ENCODE measurements around the gene PGM3.
"Not testable (repeated sequence)": the region's sequence is repeated elsewhere in the genome, so short reads cannot be mapped to it uniquely, and the experiment has no call there.

PGM3 gene, protein sequence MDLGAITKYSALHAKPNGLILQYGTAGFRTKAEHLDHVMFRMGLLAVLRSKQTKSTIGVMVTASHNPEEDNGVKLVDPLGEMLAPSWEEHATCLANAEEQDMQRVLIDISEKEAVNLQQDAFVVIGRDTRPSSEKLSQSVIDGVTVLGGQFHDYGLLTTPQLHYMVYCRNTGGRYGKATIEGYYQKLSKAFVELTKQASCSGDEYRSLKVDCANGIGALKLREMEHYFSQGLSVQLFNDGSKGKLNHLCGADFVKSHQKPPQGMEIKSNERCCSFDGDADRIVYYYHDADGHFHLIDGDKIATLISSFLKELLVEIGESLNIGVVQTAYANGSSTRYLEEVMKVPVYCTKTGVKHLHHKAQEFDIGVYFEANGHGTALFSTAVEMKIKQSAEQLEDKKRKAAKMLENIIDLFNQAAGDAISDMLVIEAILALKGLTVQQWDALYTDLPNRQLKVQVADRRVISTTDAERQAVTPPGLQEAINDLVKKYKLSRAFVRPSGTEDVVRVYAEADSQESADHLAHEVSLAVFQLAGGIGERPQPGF

DNA sequence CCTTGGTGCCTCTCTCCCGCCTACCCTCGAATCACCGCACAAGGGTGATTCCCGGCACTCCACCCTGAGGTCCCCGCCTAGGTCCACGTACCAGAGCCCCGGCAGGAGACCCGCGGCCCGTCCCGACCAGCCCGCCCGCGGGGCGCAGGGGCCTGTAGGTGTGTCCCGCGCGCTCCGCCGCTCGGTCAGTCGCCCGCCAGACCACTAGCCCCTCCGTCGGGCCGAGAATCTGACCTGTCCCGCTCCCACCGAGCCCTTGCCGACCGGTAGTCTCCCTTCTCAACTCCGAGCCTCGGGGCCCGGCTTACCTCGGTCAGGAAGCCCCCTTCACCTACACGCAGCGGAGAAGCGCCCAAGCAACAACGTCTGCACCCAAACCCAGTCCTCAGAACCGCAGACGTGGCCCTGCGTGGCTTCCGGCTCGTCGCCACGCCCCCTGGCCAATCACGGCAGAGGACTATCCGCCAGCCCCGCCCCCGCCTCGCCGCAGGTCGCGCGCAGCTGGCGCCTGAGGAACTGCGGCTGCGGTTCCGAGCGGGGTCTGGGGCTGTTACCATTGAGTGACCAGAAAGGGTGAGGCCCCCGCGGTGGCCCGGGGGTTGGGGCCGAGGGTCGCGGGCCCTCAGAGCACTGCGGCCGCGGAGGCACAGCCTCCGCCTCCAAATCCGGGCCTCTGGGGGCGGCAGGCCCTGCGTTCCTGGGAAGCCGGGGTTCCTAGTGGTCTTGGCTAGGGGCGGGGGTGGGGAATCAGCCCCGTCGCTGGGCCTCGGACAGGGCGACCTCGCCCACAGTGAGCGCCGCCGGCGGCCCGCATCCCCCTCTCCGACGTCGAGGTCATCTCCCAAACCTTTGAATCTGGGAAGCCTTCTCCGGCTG, at the start of gene PGM3, which contains the start of gene RWDD2A:
Gene PGM3 (minus strand): TSS at position 395 of the 876 bp plus-strand sequence. CDS start 2,253 bp downstream, outside the sequence.
Gene RWDD2A (plus strand): TSS at position 487 of the 876 bp plus-strand sequence. CDS start 1,095 bp downstream, outside the sequence.
- DNase-seq (ENCODE audit: low read depth) = no peak

DNA sequence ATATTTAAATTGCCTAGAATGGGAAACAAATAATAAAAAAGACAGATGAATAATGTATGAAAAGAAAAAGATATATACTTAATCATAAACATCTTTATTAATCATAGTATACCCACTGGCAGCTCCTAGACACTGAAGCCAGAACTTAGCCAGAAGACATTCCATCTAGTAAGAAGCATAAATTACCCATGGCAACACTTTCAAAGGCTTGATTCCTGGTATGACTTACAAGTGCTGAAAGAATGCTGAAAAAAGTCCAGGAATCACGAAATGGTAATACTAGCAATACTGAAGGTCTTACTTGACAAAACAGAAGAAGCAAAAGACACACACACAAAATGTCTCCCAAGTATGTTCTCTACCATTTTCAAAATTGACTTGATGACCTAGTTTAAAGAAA, 38.1 kb upstream of the PGM3 start:
- peak; percentile 60 for DNase-seq (ENCODE audit: low read depth)

DNA sequence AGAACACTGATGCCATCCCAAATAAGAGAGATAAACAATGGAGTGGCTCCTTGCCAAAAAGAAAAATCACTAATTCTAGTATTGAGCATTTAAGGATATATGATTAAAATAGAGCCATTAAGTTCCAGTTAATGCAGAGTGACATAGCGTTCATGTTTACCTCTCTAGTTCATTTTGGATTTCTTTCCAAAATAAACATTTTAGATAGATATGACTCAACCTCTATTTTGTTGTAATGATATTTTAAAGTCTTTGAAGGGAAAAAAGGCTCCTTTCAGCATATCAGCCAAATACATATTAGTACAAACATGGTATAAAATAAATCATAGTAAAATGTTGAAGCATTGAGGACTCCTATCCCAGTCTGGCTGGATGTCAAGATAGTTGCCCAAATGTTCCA, 33.5 kb upstream of the PGM3 start:
- DNase-seq (ENCODE audit: low read depth) = no peak

DNA sequence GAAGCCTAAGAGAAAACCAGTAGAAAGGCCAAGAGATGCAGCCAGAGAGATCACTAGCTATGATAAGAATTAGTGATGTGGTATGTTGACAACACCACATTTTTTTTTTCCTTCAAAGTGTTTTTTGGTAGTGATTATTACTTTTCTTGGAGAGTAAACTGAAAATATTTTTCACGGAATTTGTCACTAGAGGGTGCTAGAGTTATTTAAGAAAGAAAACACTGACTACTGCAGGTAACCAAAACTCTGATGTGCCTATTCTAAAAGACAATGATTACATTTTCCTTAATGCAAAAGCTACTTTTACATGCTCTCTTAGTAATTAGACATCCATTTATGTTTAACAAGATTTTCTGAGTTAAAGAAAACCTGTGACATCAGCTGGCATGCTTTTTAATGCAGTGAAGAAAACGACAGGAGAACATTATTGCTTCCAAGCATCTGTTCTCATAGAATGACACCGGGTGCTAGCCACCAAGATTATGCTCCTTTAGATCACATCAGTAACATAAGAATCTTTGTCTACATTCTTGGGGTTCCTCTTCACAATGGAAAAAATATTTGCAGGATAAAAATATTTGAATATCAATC, 28.9 kb upstream of the PGM3 start:
- no peak for DNase-seq (ENCODE audit: low read depth)

DNA sequence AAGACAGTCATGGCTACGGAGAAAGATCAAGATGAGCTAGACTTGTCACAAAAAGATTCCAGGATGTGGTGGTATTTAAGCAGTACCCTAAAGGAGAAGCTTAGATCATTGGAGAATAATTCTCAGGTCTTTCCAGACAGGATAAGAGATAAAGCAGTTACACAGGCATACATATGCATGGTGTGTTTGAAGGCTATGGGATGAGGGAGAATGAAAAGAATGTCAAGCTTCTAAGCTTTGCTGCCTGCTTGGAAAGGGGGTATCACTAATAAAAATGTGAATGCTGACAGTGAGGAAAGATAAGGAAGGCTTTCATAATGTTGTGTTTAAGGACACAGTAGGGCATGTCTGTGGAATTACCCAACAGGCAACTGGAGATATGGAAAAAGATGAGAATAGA, 28.2 kb upstream of the PGM3 start:
- DNase-seq (ENCODE audit: low read depth) = no peak

DNA sequence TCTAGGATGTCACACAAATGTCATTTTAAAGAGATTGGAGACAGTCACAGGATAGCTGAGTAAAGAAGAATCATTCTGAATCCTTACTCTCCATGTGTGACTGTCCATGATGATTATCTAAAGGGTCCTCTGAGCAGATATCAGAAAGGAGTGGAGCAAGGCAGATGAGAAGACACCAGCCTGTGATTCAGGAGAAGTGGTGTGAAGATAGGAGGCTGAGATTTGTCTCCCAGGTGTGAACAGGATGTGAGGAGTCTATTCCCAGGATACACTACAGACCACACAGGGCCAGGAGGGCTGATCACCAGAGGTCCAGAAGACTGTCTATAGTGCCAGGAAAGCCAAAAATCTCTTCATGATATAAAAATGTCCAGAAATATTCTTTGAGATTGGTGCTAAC, 27.1 kb upstream of the PGM3 start:
- DNase-seq (ENCODE audit: low read depth) = no peak

DNA sequence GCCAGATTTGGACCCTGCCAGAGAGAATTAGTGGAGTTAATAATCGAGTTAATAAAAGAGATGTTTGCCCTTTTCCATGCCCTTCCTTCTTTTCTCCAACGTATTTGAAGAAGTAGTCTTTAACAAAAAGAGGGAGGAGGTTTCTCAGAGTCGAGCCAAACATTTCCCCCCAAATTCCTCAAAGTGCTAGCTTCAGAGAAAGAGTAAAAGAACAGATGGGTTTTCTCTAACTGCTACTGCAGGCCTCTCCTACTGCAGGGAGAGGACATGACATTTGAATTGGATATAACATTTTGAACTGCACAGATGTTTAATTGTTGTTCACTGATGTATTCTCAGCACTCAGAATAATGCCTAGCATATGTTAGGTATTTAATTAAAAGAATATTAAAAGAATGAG, 25.6 kb upstream of the PGM3 start:
- no peak for DNase-seq (ENCODE audit: low read depth)

DNA sequence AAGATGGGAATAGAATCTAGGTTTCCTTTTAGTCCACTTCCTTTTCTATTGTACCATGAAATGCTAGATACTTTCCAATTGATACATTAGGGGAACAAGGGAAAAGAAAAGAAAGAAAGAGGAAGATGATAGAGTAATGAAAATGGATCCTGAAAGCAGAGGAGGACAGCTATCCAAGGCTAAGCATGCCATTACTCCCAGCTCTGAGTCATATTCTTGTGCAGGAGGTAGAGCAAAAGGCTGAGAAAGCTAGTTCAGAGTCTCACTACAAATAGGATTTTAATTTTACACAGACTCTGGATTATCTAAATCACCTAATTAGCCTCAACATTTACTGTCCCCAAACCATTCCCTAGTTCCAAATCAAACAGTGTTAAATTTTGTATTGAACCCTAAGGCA, 23.7 kb upstream of the PGM3 start:
- DNase-seq (ENCODE audit: low read depth) = no peak

DNA sequence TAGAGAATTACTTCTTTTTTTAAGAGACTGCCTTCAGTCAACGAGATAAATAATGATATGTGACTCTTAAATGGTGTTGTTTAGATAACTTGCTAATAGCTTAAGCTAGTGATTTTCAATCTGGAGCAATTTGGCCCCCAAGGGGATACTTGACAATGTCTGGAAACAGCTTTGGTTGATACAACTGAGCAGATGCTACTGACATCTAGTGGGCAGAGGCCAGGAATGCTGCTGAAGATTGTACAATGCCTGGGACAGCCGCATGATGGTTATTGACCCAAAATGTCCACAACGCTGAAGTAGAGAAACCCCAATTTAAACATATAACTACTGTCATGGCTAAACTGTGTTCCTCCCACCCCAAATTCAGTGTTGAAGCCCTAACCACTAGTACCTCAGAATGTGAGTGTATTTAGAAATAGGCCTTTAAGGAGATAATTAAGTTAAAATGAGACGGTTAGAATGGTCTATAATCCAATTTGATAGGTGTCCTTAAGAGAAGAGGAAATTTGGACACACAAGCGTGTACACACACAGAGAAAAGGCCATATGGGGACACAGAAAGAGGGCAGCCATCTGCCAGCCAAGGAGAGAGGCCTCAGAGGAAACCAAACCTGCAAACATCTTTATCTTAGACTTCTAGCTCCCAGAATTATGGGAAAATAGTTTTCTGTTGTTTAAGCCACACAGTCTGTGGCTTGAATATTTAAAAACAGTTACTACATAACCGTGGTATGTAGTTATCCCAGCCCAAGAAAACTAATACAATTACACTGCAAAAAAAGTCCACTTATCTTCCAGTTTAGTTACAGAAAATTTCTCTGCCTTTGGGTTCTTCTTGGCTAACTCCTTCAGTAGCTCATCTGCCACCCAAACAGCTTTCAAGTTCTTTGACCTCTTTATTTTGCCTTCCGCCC, 22.3 kb upstream of the PGM3 start:
- no peak for DNase-seq (ENCODE audit: low read depth)

DNA sequence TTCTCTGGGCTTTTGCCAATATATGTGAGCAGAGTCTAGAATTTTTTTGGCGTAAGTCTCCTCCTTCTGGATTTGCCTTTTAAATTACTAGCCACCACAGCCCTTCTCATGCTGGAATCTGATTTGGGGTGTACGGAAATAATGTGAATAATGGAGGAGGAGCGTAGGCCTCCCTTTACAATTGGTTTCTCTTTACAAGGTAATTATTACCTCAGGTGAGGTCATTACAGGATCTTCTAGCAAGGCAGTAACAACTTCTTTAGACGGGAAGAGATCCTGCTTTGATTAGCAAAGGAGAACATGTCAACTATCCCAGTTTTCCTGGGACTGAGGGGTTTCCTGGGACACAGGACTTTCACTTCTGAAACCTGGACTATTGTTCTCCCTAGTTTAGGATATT, 9.0 kb upstream of the PGM3 start:
- no peak for DNase-seq (ENCODE audit: low read depth)

DNA sequence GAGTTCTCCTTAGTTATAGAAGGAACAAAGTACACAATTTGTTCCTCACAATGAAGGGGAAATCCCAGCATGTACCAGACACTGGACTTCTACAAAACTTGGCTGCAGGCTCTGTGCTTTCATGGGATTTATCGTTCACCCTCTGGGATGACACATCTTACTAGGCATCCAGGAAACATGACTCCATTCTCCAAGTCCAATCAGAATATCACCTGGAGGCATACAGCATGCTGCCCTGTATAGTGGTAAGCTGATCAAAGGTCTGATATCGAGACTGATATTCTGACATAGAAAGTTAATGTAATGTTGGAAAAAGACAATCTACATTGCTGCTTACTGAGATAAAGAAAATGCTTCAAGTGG, 6.8 kb upstream of the PGM3 start:
- no peak for DNase-seq (ENCODE audit: low read depth)

DNA sequence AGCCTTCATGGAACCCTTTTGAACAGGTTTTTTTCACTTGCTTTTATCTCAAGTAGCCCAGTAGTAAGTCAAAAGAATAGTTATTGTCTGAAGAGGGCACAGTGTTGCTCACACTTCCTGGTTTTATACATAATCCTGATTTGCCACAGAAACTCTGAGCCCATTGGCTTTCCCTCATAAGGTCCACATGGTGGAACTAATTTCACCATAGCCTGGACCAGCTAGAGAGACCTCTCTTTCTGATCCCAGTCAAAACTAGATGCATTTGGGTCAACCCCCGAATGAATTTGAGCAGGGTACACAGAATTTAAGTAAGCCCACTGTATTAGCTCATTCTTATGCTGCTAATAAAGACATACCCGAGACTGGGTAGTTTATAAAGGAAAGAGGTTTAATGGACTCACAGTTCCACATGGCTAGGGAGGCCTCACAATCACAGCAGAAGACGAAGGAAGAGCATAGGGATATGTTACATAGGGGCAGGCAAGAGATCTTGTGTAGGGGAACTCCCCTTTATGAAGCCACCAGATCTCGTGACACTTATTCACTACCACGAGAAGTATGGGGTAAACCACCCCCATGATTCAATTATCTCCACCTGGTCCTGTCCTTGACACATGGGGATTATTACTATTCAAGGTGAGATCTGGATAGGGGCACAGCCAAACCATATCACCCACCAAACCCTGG, 6.3 kb upstream of the PGM3 start:
- DNase-seq (ENCODE audit: low read depth) = no peak

DNA sequence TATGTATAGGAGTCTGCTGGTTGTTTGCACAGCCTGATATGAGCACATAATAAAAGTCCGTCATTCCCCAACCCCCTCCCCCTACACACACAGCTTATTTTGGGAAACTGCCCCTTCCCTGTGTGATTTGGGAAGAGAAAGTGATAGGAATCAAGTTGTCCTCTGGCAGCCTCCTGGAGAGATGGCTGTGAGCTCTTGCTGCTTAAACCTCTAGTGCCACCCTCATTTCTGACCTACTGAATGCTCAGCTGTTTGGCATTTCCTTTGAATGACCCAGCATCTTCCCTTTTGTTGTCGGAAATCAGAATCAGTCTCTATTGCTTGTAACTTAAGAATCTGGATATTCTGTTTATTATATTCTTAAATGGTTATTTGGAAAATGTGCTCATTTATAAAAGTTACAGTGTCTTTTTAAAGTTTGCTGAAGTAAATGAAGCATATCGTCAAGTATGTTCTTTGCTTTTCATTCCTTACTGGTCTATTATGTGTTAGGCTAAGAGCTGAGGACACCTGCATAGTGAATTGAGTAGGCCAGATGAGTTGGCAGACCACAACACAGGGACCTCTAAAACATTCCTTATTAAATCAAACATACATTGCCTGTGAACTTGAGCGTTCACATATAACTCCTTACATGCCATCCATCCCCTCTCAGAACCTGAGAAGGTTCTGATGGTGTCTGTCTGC, 5.6 kb upstream of the PGM3 start:
- DNase-seq (ENCODE audit: low read depth) = no peak

DNA sequence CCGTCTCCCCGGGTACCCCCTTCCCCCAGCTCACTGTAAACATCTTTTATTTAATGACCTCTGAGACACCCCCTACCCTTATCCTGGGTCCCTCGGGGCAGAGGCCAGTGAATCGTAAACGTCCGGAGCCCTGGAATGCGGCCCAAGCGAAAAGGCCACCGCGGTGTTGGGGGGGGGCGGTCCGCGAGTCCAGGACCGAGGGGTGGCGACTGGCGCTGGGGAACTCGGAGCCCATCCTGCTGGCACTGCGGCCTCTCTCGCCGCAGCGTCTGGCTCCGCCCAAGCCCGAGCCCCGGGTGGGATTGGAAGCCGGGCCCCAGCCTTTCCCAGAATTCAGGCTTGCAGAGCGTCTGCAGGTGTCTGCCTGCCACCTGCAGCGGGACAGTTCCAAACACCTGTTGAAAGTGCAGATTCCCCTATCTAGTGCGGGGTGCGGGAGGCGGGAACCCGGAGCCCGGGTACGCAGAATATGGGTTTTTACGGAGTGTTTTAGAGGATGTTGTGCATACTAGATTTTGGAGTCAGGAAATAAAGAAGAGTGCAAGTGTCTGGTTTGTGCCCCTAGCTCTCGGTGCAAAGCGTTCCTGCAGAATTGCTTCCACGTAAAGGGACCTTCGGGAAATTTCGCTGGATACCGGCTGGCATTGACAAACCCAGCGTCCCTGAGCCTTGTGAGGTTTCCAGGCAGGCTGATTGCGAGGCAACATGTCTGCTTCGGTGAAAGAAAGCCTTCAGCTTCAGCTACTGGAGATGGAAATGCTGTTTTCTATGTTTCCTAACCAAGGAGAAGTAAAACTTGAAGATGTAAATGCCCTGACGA, 892 bp upstream of the PGM3 start:
- DNase-seq (ENCODE audit: low read depth) = no peak

DNA sequence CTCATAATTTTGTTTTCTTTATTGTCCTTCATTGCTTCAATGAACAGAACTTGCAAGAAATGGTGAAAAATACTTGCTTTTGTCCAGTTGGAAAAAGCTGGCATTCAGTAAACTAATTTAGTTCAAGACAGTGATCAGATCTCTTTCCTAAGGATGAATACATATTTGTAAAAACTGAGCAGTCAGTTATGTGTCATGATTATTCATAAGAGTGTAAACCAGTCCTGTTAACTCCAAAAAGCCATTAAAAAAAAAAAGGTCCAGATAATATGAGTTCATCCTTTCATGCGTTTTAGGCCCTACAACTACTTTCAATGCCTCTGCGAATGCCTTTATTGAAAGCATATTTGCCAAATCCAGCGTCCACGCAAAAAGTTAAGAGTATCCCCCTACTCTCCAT, 609 bp downstream of the PGM3 start:
- no peak for DNase-seq (ENCODE audit: low read depth)

DNA sequence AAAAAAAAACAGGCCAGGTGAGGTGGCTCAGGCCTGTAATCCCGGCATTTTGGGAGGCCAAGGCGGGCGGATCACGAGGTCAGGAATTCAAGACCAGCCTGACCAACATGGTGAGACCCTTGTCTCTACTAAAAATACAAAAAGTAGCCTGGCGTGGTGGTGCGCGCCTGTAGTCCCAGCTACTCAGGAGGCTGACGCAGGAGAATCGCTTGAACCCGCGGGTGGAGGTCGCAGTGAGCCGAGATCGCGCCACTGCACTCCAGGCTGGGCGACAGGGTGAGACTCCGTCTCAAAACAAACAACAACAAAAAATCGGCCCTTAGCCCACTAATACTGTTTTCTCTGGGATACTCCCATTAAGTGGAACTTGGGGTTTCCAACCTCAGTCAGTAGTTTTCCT, 1.1 kb downstream of the PGM3 start:
- DNase-seq (ENCODE audit: low read depth) = not testable (repeated sequence)

DNA sequence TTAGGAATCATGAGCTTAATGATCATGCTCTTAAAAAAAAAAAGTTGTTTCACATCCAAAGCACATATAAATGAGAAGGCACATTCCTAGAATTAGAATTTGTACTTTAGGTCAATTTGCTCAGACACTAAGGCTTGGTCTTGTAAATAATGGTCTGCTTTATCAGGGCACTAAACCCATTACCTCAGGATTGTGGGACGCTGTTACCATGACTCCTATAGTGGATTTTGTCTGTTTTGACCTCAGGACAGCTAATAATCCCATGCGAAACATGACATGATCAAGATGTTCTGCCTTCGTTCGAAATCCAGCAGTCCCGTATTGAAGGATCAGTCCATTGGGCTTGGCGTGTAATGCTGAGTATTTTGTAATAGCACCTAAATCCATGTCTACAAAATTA, 2.4 kb downstream of the PGM3 start:
- DNase-seq (ENCODE audit: low read depth) = no peak

DNA sequence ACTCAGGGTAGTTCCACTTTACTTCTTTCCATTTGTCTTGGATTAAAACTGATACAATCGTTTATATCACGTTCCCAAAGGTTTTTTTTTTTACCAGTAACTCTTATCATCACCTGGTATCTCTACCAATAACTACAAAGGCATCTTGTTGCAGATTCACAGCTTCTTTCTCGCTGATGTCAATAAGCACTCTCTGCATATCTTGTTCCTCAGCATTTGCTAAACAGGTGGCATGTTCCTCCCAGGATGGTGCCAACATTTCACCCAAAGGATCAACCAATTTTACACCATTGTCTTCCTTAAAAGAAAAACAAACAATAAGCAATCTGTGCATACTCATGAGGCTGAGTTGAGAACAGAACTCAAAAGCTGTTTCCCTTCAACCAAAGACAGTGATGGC, 4.6 kb downstream of the PGM3 start:
- DNase-seq (ENCODE audit: low read depth) = no peak

DNA sequence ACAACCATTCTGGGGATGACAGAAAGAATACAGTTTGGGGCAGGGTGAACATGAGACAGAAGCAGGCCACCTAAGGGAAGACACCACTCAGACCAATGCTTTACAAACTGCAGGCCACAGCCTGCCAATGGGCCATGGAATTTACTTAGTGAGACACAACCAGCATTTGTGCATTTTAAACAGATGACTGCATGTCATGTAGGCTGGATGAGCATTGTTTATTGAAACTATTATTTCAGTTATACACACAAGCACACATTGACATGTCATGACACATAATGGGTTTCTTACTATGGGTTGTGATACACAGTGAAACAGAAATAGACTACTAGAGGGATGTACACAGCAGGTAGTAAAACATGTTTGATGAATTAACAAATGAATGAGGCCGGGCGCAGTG, 8.0 kb downstream of the PGM3 start:
- DNase-seq (ENCODE audit: low read depth) = no peak
